A549 treated with CORT108297 at 1 μM for 4 hours (cell line): ENCODE data around the gene EEF2. TPM values are rescaled to one million over a fixed set of nuclear protein-coding genes. Genes with fewer than 3 reads are reported as not detected.

Source experiments
- total RNA-seq: library from RNA; stranded (reverse); fragments of 200-300 nt; extraction: Qiagen RNA extraction; gene quantifications from 5 replicates; pipeline ENCODE4 v1.2.3, GENCODE V29; 2022

Gene EEF2
- 849 to 1,108 TPM (median 1,071 TPM) in 5 replicates for total RNA-seq

GRCh38 chr19:3984908-3985642 lies at the start of gene EEF2:
Gene EEF2 (minus strand): TSS chr19:3985463. CDS start chr19:3985380, 83 bp downstream.

GRCh38 chr19:4007021-4007835 lies 22.0 kb upstream of the EEF2 start, which contains the start of gene PIAS4:
Gene PIAS4 (plus strand): TSS chr19:4007736. CDS start chr19:4007761, 25 bp downstream.

DNA sequence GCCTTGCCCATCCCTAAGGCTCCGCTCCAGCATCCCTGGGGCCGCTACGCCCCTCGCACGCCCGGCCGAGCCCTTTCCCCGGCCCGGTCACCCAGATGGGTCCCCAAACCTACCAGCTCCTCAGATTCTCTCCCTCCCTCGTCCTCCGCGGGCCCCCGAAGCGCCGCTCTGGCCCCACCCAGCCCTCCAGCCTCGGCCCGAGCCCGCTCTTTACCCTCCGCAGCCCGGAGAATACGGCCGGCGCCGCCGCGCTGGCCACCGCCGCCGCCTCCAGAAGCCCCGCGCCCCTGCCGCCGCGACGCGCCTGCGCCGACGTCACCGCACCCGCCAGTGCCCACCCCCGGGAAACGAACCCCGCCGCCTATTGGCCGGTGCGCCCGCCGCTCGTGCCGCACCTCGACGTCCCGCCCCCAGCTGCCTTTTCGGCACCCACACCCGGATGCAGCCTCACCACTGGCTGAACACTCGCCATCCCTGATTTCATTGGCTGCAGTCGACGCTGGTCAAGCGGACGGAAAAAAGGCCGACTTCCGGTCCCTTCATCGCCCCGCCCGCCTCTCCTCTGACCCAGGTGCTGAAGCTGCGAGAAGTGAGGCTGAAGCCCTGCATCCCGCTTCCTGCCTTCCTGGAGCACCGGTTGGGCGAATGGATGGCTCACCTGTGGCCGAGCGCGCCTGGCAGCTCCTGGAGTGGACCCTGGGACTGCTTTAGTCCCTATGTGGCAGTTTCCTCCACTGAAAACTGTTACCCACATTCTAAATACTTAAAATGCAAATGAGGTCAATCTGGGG lies 14.3 kb downstream of the EEF2 start, which contains the start of gene DAPK3:
Gene DAPK3 (minus strand): TSS at position 292 of the 791 bp plus-strand sequence. CDS start 1,364 bp downstream, outside the sequence.

DNA sequence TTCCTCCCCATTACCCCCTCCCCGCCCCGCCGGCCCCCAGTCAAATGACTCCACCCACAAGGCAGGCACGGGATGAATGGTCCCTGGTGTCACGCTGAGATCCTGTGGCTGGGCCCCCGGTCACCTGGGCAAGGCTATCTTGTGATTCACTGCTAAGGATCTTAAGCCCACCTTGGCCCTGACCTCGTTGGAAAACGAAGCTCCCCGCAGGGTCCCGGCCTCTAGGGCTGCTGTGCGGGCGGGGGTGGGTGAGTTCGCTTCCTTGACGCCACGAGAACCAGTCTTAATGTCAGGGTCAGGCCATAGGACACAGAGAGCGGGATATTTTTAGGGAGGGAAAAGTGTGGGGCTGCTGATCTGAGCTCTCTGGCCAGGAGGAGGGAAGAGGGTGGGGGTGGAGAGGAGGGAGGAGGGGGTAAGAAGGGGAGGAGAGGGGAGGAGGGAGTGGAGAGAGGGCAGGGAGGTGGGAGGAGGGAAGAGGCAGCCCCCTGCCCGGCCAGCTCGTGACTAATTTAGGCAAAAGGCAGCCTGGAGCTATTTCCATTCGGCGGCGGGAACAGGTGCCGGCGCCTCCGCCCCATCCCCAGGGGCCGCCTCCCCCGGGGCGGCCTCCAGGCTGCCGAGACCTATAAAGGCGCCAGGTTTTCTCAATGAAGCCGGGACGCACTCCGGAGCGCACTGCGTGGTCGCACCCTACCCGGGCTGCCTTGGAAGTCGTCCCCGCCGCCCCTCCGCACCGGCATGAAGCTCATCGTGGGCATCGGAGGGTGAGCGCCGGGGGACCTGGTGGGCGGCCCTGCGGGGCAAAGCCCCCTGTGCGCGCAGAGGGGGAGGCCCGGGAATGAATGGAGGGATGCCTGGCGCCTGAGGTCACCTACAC lies 52.1 kb downstream of the EEF2 start, which contains the start of gene NMRK2:
Gene NMRK2 (plus strand): TSS at position 139 of the 880 bp plus-strand sequence. CDS start 603 bp downstream, at position 742.

Other genes starting within 250 kb of the EEF2 start
- gene APBA3, start 223.8 kb downstream of the EEF2 start, total RNA-seq, result 10.3 to 15.0 TPM (median 13.6 TPM) in 5 replicates
- gene MRPL54, start 222.8 kb downstream of the EEF2 start, total RNA-seq, result 62.7 to 78.3 TPM (median 63.6 TPM) in 5 replicates
- not detected in 5 replicates for gene RAX2, start 213.2 kb downstream of the EEF2 start, total RNA-seq
- 1.3 to 1.9 TPM (median 1.4 TPM) in 5 replicates for gene MATK, start 199.1 kb downstream of the EEF2 start, total RNA-seq
- gene ZFR2, start 116.4 kb downstream of the EEF2 start, total RNA-seq, result 0.11 to 0.75 TPM (median 0.20 TPM) in 4 of 5 replicates, not detected in the other
- 0.07 to 0.21 TPM (median 0.13 TPM) in 5 replicates for gene ATCAY, start 104.8 kb downstream of the EEF2 start, total RNA-seq
- gene NMRK2, start 52.4 kb downstream of the EEF2 start, total RNA-seq, result not detected in 5 replicates
- 46.5 to 53.2 TPM (median 49.7 TPM) in 5 replicates for gene DAPK3, start 14.4 kb downstream of the EEF2 start, total RNA-seq
- 15.9 to 19.3 TPM (median 17.8 TPM) in 5 replicates for gene PIAS4, start 22.3 kb upstream of the EEF2 start, total RNA-seq
- 12.4 to 22.0 TPM (median 18.4 TPM) in 5 replicates for gene ZBTB7A, start 81.4 kb upstream of the EEF2 start, total RNA-seq
- 109 to 160 TPM (median 150 TPM) in 5 replicates for gene MAP2K2, start 138.7 kb upstream of the EEF2 start, total RNA-seq
- gene CREB3L3, start 168.2 kb upstream of the EEF2 start, total RNA-seq, result 0.05 to 0.20 TPM (median 0.11 TPM) in 5 replicates
- gene SIRT6, start 197.1 kb upstream of the EEF2 start, total RNA-seq, result 26.9 to 36.6 TPM (median 32.7 TPM) in 5 replicates
- 0.17 to 0.26 TPM (median 0.21 TPM) in 5 replicates for gene ANKRD24, start 197.2 kb upstream of the EEF2 start, total RNA-seq
- gene EBI3, start 244.1 kb upstream of the EEF2 start, total RNA-seq, result 2.8 to 5.2 TPM (median 3.2 TPM) in 5 replicates